Activated CD4-positive, CD25-positive, alpha-beta regulatory T cell treated with anti-CD3 and anti-CD28 coated beads, Interleukin-2, amount 50 U/mL, for 16 hours (primary cell): ENCODE data around the gene BAIAP2.
"Not testable (repeated sequence)": the region's sequence is repeated elsewhere in the genome, so short reads cannot be mapped to it uniquely, and the experiment has no call there.

Source experiments
- DNase-seq: peaks from one replicate; pipeline ENCODE4 v3.0.0-alpha.2; 2020; ENCODE audit warnings: low read depth, low spot score

The BAIAP2 gene

GRCh38 chr17:81066771-81067315, 31.9 kb downstream of the BAIAP2 start:
- DNase-seq: no peak

- DNase-seq: no peak
These were observed 32.5 kb downstream of the BAIAP2 start for GRCh38 chr17:81067391-81067811.

GRCh38 chr17:81068411-81069134, 33.6 kb downstream of the BAIAP2 start:
- no peak for DNase-seq

GRCh38 chr17:81069135-81069645, 34.2 kb downstream of the BAIAP2 start:
- no peak for DNase-seq

GRCh38 chr17:81070541-81071246, 35.7 kb downstream of the BAIAP2 start:
- no peak for DNase-seq

- DNase-seq: no peak
These were observed 37.1 kb downstream of the BAIAP2 start for GRCh38 chr17:81071761-81072741.

- no peak for DNase-seq
These were observed 39.3 kb downstream of the BAIAP2 start for GRCh38 chr17:81073967-81074839.

- no peak for DNase-seq
These were observed 39.9 kb downstream of the BAIAP2 start for GRCh38 chr17:81074875-81075274.

GRCh38 chr17:81075307-81075706, 40.4 kb downstream of the BAIAP2 start:
- no peak for DNase-seq

GRCh38 chr17:81076141-81076679, 41.3 kb downstream of the BAIAP2 start:
- DNase-seq: no peak

- not testable (repeated sequence) for DNase-seq
These were observed 43.3 kb downstream of the BAIAP2 start for GRCh38 chr17:81078026-81078913.

GRCh38 chr17:81080019-81080418, 45.1 kb downstream of the BAIAP2 start:
- no peak for DNase-seq

- no peak for DNase-seq
These were observed 46.5 kb downstream of the BAIAP2 start for GRCh38 chr17:81081222-81082176.

- no peak for DNase-seq
These were observed 47.5 kb downstream of the BAIAP2 start for GRCh38 chr17:81082177-81083073.

- DNase-seq: no peak
These were observed 48.3 kb downstream of the BAIAP2 start for GRCh38 chr17:81083125-81083765.

- DNase-seq: no peak
These were observed 49.9 kb downstream of the BAIAP2 start for GRCh38 chr17:81084680-81085419.
